Diencephalon (tissue), 1 donor: ENCODE results near the gene RSPH3. TPM values are rescaled to one million over a fixed set of nuclear protein-coding genes. Genes with fewer than 3 reads are reported as not detected.

Experiments
- small RNA-seq: library from RNA; depleted of rRNA; stranded (forward); fragments of <200 nt; gene quantifications from one replicate; pipeline ENCODE3, GENCODE V24; 2014
- total RNA-seq: library from RNA; depleted of rRNA; stranded (reverse); fragments of >200 nt; gene quantifications from one replicate; pipeline ENCODE4 v1.2.3, GENCODE V29; 2014

The RSPH3 gene
- total RNA-seq, result 16.1 TPM

DNA sequence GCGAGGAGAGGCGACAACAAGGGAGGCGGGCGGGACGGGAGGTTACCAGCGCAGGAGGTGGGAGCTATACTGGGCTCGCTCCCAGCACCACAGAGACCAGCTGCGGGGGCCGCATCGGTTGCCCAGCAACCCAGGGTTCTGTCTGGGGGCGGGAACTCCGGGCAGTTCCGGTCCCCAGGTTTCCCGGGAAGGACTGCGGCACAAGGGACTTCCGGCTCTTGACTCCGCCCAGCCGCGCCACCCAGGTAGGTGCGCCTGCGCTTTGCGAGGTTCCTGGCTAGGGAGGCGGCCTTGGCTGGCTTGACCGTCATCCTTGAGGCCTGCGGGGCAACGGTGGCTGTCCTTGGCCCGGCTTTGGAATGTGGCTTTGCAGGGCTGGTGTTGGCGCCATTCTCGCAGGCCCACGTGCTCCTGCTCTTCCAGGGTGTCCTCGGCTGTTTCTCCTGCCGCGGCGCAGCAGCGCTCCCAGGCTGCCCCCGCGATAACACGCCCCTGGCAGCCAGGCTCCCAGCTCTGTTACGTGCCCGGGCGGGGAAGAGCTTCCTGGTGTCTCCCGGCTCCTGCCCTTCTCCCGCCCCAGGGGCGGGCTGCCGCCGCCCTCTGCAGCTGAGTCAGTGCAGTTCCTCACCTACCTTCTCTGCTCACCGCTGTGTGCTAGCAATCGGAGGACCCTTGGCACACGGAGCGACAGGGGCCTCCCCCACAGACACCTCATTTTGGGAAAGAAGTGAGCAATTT lies at the start of gene RSPH3:
Gene RSPH3 (minus strand): TSS at position 537 of the 738 bp plus-strand sequence. CDS start 652 bp downstream, outside the sequence.

GRCh38 chr6:159044899-159045727 lies 45.1 kb upstream of the RSPH3 start, which contains the start of gene TAGAP:
Gene TAGAP, minus strand, starts transcription at chr6:159044991. Its CDS starts 845 bp downstream, at chr6:159044146.

Small RNA genes within 50 kb of the gene (small RNA-seq; reads per million reads assigned to genes)
- not detected for gene RNU6-293P

Other genes with a start within 250 kb of the RSPH3 start
- gene EZR, start 180.8 kb downstream of the RSPH3 start, total RNA-seq, result 106 TPM
- 1.6 TPM for gene TAGAP, start 44.8 kb upstream of the RSPH3 start, total RNA-seq
- 0.46 TPM for gene FNDC1, start 169.2 kb upstream of the RSPH3 start, total RNA-seq